ENCODE results near the gene PPP4R4.

Gene PPP4R4

GRCh38 chr14:94173885-94174603 is at the start of gene PPP4R4:
PPP4R4 (plus strand) TSS chr14:94174322; CDS start chr14:94174466, 144 bp downstream.
- peak; percentile 83 to 91 for DNase-seq
- no peak for TF ChIP-seq POLR2A (IDR thresholded peaks at IDR 0.05; ENCODE audit: low read length)
- no peak for TF ChIP-seq GATA1 (IDR thresholded peaks at IDR 0.05; ENCODE audit: low read depth, low read length)

DNA sequence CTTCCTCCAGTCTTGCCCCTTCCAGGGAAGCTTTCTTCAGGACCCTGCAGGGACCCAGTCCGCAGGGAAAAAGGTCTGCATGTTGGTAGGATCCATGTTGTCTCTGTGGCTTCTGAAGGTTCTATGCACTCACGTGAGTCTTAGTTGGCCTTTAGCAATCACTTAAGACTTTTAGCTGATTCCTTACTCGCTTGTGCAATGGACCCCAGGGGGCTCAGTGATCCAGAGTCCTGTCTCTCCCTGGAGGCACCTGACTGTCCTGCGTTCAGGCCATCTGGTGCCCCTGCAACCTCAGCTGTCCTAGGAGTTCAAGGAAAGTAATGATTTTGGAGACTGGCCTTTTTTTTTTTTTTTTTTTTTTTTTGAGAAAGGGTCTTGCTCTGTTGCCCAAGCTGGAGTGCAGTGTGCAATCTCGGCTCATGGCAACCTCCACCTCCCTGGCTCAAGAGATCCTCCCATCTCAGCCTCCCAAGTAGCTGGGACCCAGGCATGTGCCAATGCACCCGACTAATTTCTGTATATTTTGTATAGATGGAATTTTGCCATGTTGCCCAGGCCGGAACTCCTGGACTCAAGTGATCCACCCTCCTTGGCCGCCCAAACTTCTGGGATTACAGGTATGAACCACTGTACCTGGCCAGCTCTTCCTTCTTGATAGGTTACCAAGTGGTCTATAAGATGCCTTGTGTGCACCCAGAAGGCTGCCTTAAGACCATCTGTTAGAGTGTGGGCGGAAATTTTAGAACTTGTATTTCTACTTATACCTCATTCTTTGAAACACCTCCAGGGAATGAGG is 49.3 kb upstream of the PPP4R4 start:
- DNase-seq = no peak
- TF ChIP-seq POLR2A (IDR thresholded peaks at IDR 0.05; ENCODE audit: low read length) (no peak), GATA1 (IDR thresholded peaks at IDR 0.05; ENCODE audit: low read depth, low read length) (no peak)

DNA sequence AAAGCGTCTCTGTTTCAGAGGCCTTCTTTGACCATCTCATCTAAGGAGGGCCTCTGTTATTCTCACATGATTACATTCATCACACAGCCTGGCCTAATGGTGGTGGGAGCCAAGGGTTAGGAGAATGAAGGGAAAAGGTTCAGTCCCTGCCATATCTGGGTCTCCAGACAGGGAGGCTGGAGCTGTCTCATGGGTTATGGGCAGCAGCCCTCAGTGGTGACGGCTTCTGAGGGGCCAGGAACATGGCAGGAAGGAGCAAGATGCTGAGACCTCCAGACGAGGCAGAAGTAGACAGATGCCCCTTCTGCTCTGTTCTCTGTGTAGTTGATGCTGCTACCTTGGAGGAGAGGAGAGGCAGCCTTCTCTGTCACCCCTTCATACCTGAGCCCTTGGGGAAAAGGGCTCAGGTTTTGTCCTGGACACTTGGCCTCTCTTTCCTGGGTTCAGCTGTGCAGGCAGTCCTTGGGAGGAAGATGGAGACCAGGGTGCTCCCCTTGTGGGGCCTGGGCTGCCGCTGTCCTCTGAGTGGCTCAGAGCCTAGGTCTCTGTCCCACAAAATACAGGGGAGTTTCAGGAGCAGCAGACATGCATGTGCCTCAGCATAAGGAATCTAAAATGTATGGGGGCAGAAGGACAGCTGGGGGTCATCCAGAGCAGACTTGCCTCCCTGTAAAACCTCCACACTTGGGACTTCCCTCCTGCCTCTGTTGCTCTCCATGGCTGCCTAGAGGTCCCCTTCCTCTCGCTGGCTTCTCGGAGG is 48.3 kb upstream of the PPP4R4 start:
- DNase-seq = no peak
- TF ChIP-seq GATA1 (IDR thresholded peaks at IDR 0.05; ENCODE audit: low read depth, low read length) (no peak), POLR2A (IDR thresholded peaks at IDR 0.05; ENCODE audit: low read length) (no peak)

- TF ChIP-seq POLR2A (IDR thresholded peaks at IDR 0.05; ENCODE audit: low read length) = no peak
- TF ChIP-seq GATA1 (IDR thresholded peaks at IDR 0.05; ENCODE audit: low read depth, low read length) = no peak
- no peak for DNase-seq
These were observed 47.8 kb upstream of the PPP4R4 start for GRCh38 chr14:94126419-94126677.

DNA sequence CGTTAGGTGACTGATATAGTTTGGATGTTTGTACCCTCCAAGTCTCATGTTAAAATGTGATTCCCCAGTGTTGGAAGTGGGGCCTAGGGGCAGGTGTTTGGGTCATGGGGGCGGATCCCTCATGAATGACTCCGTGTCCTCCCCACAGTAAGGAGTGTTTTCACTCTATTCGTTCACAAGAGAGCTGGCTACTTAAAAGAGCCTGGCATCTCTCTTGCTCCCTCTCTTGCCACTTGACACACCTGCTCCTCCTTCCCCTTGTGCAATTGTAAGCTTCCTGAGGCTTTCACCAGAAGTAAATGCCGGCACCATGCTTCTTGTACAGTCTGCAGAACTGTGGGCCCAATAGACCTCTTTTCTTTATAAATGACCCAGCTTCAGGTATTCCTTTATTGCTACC is 47.3 kb upstream of the PPP4R4 start:
- no peak for DNase-seq

GRCh38 chr14:94127330-94127729 is 46.8 kb upstream of the PPP4R4 start:
- no peak for DNase-seq
- TF ChIP-seq GATA1 (IDR thresholded peaks at IDR 0.05; ENCODE audit: low read depth, low read length) (no peak), POLR2A (IDR thresholded peaks at IDR 0.05; ENCODE audit: low read length) (no peak)

More for the DNA sequence above, 47.3 kb upstream of the PPP4R4 start:
- TF ChIP-seq GATA1 (IDR thresholded peaks at IDR 0.05; ENCODE audit: low read depth, low read length) (no peak), POLR2A (IDR thresholded peaks at IDR 0.05; ENCODE audit: low read length) (no peak)

- TF ChIP-seq GATA1 (IDR thresholded peaks at IDR 0.05; ENCODE audit: low read depth, low read length) (no peak), POLR2A (IDR thresholded peaks at IDR 0.05; ENCODE audit: low read length) (no peak)
These were observed 45.8 kb upstream of the PPP4R4 start for GRCh38 chr14:94128216-94128839.

GRCh38 chr14:94129111-94129757 is 44.9 kb upstream of the PPP4R4 start, which contains the start of gene IFI27L2:
IFI27L2 (minus strand) TSS chr14:94129604; CDS start chr14:94129564, 40 bp downstream.
- peak; percentile 64 to 75 for DNase-seq
- no peak for TF ChIP-seq GATA1 (IDR thresholded peaks at IDR 0.05; ENCODE audit: low read depth, low read length)
- peak; percentile 31 for TF ChIP-seq POLR2A (IDR thresholded peaks at IDR 0.05; ENCODE audit: low read length)

More at GRCh38 chr14:94128216-94128839, 45.8 kb upstream of the PPP4R4 start:
- no peak for DNase-seq

DNA sequence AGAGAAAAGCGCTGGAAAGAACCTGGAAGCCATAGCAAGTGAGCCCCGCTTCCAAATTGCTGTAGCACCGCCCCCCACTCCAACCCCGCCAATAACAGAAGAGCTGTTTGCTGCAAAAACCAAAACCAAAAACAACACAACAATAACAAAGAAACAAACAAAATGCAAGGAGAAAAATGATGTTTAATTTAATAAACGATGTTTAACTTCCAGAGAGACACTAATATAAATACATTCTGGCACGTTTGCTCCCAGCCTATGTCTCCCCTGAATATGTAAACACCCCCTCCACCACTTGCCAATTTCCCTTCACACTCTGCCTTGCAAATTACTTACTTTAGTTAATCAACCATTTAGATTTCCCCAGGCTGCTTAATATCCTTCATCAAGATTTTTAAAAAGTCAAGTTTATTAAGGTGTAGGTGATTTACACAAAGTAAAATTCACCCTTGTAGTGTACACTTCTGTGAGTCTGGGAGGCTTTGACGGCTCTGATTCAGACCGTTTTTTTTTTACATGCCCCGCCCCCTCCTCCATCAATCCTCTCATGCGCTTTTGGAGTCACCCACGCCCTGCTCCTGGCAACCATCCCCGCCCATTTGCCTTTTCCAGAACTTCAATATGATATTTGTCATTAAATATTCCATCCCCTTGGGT is 44.2 kb upstream of the PPP4R4 start:
- peak; percentile 16 to 43 for DNase-seq
- TF ChIP-seq GATA1 (IDR thresholded peaks at IDR 0.05; ENCODE audit: low read depth, low read length) (no peak), POLR2A (IDR thresholded peaks at IDR 0.05; ENCODE audit: low read length) (no peak)

GRCh38 chr14:94132285-94132887 is 41.7 kb upstream of the PPP4R4 start:
- DNase-seq = peak; percentile 63 to 77
- TF ChIP-seq GATA1 (IDR thresholded peaks at IDR 0.05; ENCODE audit: low read depth, low read length) = no peak
- no peak for TF ChIP-seq POLR2A (IDR thresholded peaks at IDR 0.05; ENCODE audit: low read length)

DNA sequence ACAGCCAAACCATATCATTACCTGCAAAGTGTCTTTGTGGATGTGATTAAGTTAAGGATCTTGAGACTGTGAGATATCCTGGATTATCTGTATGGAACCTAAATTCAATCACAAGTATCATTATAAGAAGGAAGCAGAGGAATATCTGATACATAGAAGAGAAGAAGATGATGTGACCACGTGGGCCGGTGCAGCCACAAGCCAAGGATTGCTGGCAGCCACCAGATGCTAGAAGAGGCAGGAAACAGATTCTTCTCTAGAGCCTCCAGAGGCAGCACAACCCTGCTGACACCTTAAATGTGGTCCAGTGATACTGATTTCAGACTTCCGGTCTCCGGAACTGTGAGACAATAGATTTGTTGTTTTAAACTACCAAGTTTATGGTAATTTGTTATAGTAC is 38.6 kb upstream of the PPP4R4 start:
- no peak for DNase-seq

DNA sequence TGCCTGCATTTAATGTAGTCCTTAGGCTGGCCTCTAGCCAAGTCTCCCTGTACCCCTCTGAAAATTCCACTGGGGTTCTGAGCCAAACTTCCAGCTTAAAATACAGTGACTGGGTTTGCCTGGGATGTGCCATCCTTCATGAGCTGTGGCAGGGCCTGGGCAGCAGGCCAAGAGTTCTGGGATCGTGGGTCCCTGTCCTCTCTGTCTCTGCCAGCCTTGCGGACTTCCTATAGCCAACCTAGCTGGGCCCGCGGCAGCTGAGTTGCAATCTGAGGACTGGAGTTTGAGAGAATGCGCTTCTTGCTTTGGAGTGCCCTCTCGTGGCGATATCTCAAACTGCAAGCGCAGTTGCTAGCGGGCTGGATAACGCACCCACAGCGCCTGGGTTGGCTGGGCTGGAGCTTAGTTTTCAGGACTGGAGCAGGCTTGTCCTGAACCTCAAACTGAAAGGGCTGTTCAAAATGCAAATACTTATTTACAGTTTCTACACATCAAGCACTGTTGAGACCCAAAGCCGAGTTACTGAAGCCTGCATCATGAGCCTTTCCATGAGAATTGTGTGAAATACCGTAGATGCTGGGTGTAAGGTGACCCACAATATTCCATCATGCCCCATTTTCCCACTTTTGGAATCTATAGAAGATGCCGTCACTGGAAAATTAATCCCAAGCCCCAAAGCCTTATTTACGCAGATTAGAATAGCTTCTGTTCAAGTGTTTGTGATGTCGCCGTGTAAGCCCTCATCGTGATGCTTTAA is 37.4 kb upstream of the PPP4R4 start:
- TF ChIP-seq GATA1 (IDR thresholded peaks at IDR 0.05; ENCODE audit: low read depth, low read length) (no peak), POLR2A (IDR thresholded peaks at IDR 0.05; ENCODE audit: low read length) (no peak)
- peak; percentile 69 to 81 for DNase-seq

More for the DNA sequence above, 38.6 kb upstream of the PPP4R4 start:
- TF ChIP-seq POLR2A (IDR thresholded peaks at IDR 0.05; ENCODE audit: low read length) (no peak), GATA1 (IDR thresholded peaks at IDR 0.05; ENCODE audit: low read depth, low read length) (no peak)

Data from erythroblast (primary cell).